Occipital lobe (tissue), 2 donors: ENCODE results near the gene SDK1. TPM values are rescaled to one million over a fixed set of nuclear protein-coding genes. Genes with fewer than 3 reads are reported as not detected.

Experiments
- DNase-seq: peaks from one replicate; lab custom pipeline; 2025; lab: John Stamatoyannopoulos, UW
- total RNA-seq: library from RNA; depleted of rRNA; stranded (reverse); fragments of >200 nt; gene quantifications from one replicate; pipeline ENCODE4 v1.2.3, GENCODE V29; 2014

The SDK1 gene
- total RNA-seq, 1 donor from 2014 or later: 7.0 TPM

GRCh38 chr7:4010923-4011656, 710.0 kb downstream of the SDK1 start:
- no peak for DNase-seq

DNA sequence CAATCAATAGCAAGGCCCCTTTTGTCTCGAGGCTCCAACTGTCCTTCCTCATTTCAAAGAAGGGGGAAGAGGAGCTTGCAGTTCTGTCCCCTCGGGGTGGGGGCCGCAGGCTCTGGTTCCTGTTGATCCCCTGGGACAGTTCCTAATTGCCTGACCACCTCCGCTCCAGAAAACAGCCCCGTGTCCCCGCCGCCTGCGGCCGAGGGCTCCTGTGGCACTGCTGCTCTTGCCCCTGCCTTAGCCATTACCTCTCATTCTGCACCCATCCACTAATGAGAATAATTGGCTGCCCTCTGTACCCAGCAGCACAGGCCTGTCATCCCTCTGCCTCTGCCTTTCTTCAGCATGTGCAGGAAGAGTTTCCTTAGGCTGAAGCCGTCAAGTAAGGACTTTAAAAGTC, 712.7 kb downstream of the SDK1 start:
- no peak for DNase-seq

DNA sequence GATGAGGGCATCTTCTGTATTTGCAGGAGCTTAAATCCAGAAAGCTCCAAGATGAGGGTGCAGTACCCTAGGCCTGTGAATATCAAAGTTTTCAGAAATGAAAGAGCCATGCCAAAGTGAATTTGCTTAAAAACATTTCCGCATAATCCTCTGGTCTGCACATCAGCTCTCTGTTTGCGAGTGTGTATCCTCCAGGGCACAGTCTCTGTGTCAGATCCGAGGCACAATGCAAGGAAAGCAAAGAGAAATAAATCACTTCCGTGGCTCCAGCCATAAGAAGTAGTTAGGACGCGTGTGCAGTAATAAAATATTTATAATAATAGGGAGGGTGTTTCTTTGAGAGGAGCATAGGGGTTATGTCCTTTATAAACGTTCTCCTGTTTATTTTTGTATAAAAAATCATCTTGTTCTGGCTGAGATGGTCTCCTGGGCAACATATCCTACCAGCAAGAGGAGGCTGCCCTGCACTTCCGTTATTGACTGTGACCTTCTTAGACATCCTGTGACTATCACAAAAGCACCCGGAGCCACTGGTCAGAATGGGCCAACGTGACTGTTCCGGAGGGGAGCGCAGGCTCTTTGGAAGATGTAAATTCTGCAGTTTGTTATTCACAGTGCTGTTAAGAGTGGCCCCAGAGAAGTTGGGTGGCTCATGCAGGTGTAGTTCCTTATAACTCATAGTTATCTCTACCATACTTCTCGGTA, 713.4 kb downstream of the SDK1 start:
- DNase-seq: no peak

- no peak for DNase-seq
Measured at GRCh38 chr7:4015371-4015770, 714.3 kb downstream of the SDK1 start.

DNA sequence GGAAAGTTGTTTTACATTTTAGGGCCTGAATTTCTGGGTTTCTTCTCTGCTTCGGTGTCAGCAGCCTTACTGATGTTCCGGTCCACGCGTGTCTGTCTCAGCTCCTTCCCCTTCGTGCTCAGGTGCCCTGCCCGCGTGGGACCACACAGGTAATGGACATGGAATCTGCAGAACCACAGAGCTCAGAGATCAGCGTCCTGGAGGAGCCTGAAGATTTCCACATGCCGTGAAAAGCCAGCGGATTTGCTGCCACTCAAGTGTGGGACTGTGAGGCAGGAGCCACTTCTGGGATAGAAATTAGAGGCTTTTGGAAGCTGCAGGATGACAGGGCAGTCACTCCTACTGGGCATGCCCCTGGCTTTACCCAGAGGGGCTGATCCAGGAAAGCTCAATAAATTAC, 714.9 kb downstream of the SDK1 start:
- no peak for DNase-seq

GRCh38 chr7:4017081-4017480, 716.0 kb downstream of the SDK1 start:
- no peak for DNase-seq

- no peak for DNase-seq
Measured at GRCh38 chr7:4017785-4018184, 716.7 kb downstream of the SDK1 start.

GRCh38 chr7:4018601-4019316, 717.7 kb downstream of the SDK1 start:
- DNase-seq: no peak

DNA sequence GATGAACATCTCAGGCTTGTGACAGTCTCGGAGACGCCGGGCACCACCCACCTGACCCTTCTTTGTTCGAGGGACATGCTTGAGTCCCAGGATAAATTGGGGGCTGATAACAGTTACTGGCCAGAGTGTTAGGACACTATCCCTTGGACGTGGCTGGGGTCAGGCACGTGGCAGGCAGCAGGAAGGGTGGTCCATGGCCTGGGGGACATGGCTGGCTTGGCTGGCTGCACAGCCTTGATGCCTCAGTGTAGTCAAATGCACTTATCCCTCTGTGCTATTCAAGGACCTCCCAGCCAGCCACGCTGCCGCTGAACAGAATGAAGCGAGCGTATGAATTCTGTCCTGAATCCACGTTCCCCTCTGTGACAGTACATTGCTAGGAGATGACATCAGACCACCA, 719.0 kb downstream of the SDK1 start:
- DNase-seq: no peak

GRCh38 chr7:4021413-4021812, 720.4 kb downstream of the SDK1 start:
- DNase-seq: no peak

DNA sequence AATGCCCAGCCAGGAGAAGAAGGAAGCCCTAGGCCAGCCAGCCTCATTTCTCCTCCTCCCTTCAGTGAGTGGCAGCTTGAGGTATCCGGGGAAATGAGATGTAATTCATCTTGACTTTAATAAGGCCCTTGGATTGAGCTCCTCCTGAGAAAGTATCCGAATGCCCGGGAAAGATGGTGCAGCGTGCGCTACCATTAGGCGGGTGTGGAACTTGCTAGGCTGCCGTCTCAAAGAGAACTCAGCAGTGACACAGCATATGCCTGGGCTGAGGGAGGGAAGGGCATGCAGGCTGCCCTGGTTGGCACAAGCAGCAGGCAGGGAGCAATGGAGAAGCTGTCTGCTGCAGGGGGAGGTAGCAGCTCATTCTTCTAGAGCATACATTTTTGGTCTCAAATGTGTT, 721.2 kb downstream of the SDK1 start:
- DNase-seq: no peak

DNA sequence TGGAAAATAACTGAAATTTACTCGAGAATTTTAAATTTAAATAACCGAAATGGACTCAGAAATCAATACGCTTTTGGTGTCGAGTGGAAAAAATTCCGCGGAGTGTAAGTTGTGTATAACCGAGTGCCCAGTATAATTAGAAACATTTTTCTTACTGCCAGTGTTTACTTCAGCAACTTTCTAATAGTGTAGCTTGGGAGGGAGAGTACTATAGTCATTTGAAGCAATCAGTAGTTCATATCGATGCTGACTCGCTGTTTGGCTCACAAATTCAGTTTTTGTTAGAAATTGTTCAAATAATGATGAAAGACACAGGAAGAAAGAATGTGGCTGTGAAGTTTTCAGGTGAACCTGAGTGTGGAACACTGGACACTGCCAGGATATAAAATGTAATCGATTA, 722.5 kb downstream of the SDK1 start:
- DNase-seq: no peak

- no peak for DNase-seq
Measured at GRCh38 chr7:4024133-4024532, 723.1 kb downstream of the SDK1 start.

DNA sequence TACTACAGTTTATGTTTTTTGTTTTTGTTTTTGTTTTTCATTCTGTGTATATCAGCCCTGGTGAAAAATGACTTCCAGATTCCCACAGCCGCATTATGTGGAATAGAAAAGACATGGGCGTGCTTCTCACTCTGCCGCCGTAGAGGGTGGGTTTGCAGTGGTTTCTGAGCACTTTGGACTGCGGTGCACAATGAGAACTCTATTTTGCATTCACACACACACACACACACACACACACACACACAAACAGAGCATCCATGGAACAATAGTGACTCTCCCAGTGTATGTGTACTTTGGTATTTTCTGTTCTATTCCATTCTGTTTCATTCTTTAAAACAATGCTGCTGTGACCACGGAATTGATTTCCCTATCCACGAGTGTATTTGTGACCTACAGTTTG, 723.8 kb downstream of the SDK1 start:
- DNase-seq: no peak

- no peak for DNase-seq
Measured at GRCh38 chr7:4025210-4025609, 724.2 kb downstream of the SDK1 start.

DNA sequence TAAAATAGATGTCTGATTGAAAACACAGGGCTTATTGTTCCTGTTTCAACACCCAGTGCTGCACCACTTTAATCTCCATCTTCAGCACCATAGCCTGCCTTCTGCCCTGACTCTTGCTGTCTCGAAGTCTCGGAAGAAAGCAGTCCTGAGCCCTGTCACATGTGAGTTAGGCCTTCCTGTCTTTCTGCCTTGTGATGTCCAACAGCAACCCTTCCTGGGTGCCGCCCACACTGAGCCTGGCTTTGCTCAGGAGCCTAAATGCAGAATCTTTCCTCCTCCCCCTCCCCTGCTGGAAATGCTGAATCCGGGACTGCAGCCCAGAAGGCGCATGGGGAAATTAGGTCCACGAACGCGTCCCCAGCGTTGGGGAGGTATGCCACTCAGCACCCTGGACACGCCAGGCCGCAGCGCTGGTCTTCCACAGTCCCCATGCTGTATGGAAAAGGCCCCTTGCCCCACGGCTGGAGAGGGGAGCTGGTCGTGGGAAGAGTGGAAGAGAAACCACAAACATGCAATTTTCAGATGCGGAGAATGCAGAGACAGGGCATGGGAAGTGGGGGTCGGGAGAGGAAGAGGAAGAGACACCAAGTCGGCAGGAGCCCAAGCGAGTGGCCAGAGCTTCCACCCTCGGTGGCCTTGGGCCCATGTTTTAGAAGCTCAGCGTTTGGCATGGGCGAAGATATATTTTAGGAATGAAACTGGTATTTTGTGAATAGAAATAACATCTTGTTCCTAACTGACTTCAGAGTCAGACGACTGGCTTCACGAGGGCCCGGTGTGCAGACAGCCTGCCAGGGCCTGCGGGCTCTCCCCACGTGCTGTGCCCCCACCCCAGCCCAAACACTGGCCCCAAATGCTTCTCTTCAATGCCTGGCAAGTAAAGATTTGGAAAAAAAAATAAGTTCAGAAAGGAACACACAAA, 724.9 kb downstream of the SDK1 start:
- DNase-seq: no peak

DNA sequence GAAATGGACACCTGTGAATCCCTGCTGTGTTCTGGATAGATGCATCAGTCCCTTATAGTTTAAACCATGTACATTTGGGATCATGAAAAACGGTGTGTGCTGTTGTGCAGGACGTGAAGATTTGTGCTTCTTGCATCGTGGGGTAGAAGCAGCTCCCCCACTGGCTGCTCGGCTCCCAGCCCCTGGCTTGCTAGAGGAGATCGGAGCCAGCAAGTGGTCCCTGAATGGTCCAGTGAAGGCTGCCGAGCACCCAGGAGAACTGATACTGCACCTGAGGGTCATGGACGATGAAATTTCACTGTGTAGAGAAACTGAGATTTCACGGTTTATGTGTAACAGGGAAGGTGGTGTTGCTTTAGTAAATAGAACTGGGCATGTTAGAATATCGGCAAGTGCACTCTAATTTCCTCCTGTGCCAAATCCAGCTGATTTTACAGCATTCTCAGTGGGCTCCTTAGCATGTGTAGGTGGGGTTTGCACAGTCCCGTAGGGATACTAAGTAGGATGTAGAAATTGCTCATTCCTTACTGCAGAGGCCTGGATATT, 726.0 kb downstream of the SDK1 start:
- DNase-seq: no peak

- DNase-seq: no peak
Measured at GRCh38 chr7:4028221-4028620, 727.2 kb downstream of the SDK1 start.

DNA sequence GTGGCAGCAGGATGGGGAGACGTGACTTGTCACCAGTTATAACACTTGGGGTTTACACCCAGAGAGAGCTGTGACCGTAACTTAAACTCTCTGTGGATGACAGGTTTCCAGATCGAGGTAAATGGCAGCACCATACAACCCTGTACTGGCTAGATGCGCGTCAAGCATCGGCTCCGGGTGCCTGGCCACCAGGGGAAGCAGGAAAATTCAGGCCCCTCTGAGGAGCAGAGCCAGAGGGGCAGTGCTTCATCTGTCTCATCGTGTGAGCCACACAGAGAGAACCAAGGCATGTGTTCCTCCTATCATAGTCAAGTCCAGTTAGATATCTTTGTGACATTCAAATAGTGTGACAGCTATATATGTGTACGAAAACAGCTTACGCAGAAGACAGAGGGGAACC, 728.9 kb downstream of the SDK1 start:
- no peak for DNase-seq

DNA sequence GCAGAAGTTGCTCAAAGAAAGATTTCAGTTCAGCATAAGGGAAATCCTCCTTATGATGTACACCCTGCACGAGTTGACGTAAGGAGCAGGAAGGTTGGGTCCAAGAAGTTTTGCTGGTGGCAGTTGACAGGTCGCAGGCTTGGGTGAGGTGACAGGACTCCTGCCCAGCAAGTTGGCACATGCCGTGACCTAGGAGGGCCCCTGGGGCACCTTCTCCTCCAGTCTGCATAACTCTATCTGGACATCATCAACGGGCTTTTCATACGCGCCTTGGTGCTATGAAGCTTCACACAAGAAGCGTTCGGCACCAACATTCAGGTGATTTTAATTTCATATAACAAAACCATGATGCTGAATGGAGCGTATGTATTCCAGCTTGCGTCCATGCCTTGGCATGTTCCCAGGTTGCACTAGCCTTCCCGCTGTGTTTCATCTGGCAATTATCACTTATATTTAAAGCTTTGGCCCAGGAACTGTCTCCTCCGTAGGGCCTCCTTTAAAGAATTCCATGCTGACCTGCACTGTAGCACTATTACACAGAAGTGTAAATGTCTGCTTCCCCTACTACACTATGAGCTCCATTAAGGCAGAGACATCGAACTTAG, 729.4 kb downstream of the SDK1 start:
- no peak for DNase-seq

- DNase-seq: no peak
Measured at GRCh38 chr7:4033996-4034395, 732.9 kb downstream of the SDK1 start.
